NOMO-1 treated with dmso at 0.1 percent for 144 hours (cell line): Measurements from ENCODE around the gene FBRS.
"Not testable (repeated sequence)": the region's sequence is repeated elsewhere in the genome, so short reads cannot be mapped to it uniquely, and the experiment has no call there.

Experiments
- DNase-seq: peaks from one replicate; lab custom pipeline; 2025; ENCODE audit not compliant: unreplicated experiment; lab: John Stamatoyannopoulos, UW

Gene FBRS

DNA sequence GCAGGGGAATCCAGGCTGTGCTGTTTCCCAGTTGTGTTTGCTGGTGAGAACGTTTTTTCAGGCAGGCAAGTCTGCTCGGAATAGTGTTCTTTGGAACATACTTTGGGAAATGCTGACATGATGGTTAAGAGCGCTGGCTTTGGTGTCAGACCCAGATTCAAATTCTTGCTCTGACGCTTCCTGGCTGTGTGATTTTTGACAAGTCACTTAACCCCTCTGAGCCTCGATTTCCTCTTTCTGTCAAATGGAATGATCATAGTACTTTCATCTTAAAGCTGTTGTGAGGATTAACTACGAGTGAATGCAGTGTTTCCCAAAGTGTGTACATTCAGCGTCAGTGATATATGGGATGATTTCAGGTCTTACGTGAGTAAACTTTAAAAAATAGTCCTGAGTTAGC, 4.8 kb downstream of the FBRS start:
- DNase-seq = no peak

DNA sequence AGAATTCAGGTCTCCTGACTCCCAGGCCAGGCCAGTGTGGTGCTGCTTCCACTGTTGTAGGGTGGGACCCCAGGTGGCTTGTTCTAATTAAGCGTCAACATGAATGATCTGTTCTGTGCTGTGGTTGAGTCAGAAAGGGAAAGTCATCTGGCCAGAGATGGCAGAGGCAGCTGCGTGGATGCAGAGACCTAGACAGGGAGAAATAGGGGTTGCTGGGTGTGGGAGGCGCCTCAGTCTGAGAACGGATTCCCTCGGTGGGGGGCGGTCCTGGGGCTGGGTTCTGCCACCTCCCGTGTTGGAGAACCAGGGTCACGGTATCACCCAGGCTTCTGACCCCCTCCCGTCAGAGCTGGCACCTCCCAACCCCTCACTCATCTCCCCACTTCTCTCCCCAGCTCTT, 5.6 kb downstream of the FBRS start:
- DNase-seq = no peak

DNA sequence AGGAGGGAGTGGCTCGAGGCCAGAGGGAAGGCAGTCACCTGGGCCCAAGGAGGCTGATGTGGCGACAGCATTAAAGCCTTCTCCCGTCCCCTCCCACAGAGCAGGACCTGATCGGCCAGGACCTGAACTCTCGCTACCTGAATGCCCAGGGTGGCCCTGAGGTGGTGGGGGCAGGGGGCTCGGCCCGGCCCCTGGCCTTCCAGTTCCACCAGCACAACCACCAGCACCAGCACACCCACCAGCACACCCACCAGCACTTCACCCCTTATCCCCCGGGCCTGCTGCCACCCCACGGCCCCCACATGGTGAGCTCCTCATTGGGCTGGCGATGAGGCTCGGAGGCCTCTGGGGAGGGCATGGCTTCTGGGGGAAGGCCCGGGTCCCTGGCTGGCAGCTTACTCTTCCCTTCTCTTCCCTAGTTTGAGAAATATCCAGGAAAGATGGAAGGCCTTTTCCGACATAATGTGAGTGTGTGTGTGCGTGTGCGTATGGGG, 6.4 kb downstream of the FBRS start:
- no peak for DNase-seq

DNA sequence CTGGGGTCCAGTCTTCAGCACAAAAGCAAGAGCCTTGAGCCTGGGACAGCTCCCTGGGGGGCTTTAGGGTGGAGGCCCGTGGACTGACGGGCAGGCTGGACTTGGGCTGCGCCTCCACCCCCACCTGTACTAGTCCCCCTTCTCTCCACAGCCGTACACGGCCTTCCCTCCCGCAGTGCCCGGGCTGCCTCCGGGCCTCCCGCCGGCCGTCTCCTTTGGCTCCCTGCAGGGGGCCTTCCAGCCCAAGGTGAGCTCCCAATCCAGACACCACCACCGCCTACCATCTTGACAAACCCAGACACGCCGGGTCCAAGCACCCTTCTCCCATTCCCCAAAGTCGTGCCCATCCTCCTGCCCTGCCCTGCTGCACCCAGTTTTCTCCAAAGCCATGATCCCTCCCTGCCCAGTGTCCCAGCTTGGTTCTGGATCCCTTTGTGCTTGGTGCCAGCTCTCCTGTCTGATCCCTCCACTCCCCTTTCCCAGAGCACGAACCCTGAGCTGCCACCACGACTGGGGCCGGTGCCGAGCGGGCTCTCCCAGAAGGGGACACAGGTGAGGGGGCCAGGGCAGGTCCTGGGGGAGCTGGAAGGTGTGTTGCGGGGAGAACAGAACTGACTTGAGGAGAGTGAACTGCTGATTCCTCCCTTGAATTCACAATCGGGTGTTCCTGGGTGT, 7.1 kb downstream of the FBRS start:
- no peak for DNase-seq

DNA sequence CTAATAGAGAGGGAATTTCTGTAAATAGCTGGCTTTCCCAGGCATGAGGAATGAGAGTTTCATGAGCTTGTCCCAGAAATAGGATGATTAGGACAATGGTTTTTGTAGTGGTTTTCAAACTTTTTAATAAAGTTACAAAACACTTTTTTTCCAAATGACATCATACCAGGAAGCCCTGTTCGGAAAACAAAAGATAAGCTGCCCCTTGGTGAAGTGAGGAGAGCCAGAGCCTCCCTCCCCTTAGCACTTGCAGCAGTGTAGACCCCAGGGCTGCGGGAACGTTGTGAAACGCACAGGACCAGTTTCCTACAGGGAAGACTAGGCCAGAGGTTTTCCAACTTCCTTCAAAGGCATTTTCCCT, 7.6 kb downstream of the FBRS start:
- no peak for DNase-seq

DNA sequence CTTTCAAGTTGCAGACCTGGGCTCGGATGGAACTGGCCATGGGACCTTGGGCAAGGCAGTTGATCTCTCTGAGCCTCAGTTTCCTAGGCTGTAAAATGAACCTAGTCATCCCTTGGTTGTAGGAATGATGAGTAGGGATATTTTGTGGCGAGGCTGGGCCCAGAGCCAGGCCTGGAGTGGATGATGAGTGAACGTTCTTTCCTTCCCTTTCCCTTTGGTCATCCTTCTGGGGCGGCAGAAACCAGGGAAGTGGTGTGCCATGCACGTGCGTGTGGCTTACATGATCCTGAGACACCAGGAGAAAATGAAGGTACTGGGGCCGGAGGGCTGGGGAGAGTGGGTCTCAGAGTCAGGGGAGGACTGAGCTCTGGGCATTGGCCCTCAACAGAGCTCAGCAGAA, 8.4 kb downstream of the FBRS start:
- DNase-seq = no peak

DNA sequence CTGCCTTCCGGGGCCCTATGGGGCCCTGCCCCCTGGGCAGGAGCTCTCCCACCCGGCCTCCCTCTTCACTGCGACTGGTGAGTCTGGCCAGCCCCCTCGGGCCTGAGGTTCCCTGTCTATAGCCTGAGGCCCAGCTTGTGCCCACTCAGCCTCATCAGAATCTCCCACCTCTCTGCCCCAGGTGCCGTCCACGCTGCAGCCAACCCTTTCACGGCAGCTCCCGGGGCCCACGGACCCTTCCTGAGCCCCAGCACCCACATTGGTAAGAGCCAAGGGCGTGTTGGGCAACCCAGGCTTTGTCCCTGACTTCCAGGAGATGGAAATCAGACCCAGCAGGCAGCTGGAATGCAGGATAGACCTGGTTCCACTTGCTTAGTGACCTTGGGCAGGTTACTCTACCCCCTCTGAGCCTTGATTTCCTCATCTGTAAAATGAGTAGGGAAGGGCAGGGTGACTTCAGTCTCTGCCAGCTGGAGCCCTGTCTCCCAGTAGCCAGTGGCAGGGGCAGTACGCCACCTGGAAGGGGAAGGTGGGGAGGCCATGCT, 9.2 kb downstream of the FBRS start:
- DNase-seq = no peak

DNA sequence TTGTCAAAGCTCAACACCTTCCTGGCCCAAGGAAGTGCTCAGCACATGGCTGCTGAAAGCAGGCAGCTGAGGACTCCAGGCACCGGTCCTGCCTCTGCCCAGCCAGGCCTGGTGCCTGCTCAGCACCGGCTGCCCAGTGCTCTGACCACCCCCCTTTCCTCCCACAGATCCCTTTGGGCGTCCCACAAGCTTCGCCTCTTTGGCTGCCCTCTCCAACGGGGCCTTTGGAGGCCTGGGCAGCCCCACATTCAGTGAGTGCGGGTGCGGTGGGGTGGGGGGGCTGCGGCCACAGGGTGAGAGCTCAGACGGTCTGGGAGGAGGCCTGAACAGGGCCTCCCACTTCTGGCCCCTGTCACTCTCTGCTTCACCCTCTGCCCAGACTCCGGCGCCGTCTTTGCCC, 10.2 kb downstream of the FBRS start:
- DNase-seq = no peak

DNA sequence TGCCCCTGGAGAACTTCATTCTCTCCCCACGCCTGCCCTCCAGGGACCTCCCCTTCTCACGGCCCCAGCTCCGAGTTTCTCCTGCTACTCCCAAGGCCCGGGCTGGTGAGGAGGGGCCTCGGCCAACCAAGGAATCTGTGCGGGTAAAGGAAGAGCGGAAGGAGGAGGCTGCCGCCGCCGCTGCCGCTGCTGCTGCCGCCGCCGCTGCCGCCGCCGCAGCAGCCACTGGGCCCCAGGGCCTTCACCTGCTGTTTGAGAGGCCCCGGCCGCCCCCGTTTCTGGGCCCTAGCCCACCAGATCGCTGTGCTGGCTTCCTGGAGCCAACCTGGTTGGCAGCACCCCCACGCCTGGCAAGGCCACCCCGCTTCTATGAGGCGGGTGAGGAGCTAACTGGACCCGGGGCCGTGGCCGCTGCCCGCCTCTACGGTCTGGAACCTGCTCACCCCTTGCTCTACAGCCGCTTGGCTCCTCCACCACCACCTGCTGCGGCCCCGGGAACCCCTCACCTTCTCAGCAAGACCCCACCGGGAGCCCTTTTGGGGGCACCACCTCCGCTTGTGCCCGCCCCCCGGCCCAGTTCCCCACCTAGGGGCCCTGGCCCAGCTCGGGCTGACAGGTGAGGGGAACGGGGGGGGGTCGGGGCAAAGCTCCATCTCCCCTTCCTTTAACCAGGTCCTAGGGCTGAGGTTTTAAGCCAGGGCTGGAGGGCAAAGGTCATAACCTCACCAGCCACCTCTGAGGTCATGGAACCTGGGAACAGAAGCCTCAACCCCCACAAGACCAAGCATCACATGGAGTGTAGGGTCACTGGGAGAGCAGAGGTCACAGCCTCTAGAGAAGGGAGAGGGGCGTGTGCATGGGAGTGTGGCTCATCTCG, 11.0 kb downstream of the FBRS start:
- no peak for DNase-seq

DNA sequence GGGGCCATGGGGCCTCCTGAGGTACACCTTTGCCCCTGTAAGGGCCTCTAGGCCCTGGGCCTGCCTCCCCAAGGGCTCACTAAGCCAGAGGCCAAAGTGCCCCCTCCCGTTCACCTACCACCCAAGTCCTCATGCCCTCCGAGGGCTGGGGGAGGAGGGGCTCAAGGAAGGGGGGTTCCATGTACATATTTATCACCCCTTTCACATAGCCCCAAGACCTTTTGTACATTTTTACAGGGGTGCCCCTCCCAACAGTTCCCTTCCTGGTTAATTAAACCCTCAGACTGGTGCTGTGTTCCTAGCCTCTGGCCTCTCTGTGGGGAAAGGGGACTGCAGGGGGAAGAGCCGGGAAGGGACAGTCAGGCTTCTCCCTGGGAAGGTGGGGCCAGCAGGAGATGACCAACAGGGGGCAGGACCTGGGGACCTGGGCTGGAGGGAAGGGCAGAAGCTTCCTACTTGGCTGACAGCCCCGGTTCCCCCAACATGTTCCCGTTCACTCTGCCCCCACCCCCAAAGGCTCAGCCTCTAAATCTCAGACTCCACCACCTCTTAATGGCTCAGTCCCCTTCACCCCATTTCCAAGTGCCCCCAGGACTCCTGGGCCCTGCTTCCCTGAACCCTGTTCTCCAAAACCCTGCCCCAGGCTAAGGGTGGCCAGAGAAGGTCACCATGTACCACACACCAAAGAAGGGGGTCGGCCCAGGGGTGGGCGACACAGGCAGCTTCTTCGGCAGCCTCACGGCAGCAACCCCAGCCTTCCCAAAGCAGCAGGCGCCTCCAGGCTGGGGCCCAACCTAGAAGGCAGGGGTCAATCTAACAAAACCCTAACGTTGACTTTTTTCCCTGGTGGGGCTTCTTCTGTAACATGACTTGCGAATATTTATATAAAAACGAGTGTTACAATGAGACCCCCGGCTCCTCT, 11.9 kb downstream of the FBRS start:
- no peak for DNase-seq

DNA sequence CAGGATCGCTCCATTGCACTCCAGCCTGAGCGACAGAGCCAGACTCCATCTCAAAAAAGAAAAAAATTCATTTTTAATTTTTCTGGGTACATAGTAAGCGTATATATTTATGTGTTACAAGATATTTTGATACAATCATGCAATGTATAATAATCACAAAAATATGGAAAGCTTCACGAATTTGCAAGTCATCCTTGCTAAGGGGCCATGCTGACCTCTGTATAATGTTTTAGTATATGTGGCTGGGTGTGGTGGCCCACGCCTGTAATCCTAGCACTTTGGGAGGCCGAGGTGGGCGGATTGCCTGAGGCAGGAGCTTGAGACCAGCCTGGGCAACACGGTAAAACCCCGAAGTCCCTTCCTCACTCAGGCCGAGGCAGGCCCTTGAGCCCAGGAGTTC, 16.9 kb downstream of the FBRS start:
- DNase-seq = no peak

DNA sequence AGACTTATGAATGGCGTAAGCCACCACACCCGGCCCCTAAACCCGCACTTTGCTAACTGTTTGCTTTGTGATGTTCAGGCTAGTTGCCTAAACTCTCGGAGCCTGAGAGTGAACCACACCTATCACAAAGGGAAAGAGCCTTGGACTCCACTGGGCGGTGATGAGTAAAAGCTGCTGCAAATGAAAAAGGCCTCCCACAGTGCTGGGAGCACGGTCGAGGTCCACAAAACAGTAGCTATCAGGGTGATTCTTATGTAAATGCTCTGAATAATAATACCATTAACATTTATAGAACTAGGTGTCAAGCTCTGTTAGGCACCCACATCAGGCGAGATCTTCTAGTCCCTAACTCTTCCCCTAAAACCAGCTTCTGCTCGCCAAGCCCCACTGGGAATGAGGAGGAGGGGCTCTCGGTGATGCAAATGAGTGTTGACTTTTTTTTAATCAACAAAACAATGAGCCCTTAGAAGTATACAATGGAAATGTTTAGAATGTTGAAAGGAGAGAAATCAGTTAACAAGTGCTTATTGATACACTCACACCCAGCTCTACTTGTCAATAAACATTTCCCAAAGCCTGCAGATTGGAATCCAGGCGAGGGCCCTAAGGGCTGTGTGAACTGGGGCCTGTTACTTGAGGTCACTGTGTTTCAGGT, 19.8 kb downstream of the FBRS start:
- DNase-seq = no peak

DNA sequence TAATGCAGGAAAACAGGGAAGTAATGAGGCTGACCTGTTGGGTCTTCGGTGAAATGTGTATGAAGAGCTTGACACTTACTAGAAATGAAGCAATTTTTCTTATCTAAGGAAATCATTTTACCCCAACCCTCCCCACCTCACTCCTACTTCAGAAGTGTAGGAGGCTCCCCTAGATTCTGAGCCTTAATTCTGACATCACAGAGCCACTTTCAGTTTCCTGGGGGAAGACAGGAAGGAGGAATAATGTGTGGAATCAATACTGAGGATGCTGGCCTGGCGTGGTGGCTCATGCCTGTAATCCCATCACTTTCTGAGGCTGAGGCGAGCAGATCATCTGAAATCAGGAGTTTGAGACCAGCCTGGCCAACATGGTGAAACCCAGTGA, 20.3 kb downstream of the FBRS start:
- DNase-seq = no peak

DNA sequence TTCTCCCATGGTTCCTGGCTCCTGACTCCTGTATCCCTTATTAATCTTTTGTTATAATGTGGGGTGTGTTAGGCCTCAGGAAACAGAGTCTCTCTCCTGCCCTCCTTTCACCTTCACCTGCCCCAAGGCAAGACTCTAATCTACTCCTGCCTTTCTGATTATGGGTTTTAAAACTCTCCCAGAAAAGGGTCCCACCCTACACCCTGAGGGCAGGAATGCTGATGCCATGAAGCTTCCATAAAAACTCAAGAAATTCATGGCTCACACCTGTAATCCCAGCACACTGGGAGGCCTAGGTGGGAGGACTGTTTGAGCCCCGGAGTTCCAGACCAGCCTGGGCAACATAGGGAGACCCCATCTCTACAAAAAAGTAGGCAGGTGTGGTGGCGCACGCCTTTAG, 22.1 kb downstream of the FBRS start:
- no peak for DNase-seq

DNA sequence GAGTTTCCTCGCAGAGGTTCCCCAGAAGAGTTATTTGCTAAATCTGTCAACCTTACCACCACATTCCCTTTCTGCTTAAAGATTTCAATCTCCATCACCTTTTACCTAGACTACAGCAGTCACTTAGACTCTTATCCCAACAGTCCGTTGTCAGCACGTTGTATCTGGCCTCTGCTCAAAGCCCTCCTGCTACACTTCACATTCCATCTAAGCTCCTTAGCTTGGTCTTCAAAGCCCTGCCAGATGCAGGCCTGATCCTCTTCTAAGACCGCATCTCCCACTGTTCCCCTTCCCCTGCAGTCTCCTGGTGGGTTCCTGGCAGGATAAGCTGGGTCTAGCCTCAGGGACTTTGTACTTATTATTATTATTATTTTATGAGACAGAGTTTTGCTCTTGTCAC, 30.5 kb downstream of the FBRS start:
- no peak for DNase-seq

DNA sequence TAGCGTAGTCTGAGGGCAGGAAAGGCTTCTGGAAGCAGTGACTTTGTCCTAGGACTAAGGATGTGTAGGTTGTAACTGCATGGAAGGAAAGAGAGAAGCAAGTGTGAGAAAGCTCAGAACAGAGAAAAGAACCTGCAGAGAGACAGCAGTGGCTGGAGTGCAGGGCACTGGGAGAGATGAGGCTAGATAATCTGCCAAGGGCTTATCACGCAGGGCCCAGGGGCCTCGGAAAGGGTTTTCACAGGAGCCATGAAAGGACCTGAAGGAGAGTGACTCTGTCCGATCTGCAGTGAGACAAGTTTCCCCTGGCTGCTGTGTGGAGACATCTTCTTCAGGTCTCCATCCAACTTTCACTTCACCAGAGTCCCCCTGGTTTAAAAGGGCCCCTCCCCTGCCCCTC, 33.7 kb downstream of the FBRS start:
- DNase-seq = no peak

DNA sequence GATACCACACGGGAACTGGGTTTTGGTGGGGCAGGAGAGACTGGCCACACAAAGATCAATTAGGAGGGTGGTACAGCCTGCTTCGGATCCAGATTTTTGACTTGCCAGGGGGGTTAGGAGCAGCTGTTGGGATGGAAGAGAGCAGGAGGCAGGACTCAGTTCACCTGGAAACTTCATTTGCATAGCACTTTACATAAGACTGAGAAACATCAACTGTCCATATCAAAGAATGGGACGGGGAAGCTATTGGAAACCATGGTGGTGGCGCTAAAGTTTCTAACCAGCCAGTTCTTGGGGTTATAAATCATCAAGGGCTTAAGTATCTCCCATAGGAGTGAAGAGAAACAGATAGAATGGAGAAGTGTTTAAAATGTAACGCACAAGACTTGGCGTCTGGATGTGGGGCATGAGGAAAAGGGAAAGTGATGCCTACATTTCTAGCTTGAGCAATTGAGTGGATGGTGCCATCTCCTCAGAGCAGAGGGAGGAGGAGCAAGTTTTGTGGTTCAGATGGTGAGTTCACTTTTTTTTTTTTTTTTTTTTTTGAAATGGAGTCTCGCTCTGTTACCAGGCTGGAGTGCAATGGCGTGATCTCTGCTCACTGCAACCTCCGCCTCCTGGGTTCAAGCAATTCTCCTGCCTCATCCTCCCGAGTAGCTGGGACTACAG, 34.3 kb downstream of the FBRS start:
- peak; percentile 48 for DNase-seq

DNA sequence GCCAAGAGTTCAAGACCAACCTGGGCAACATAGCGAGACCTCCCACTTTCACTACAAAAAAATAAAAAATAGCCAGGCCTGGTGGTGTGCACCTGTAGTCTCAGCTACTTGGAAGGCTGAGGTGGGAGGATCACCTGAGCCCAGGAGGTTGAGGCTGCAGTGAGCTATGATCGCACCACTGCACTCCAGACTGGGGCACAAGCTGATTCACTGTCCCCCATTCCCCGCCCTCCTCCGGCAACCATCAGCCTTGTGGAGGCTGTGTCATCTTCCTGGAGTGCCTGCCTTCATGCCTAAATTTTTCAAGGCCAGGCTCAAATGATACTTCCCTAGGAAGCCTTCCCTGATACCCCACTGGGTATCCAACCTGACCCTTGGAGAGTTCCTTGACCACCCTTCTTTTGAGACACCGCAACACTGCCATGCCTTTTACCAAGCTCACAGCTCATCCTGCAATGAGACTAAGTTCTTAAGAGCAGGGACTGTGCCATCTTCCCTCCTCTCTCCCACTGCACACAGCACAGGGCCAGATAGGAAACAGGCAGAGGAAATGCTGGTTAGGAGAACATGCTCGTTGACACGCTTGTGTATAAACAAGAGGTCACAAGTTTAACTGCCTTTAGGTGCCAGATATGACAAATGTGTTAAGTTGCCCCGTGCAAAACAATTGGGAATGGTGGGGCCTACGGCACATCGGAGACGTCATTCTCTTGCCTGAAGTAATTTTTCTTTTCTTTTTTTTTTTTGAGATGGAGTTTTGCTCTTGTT, 36.9 kb downstream of the FBRS start:
- no peak for DNase-seq

DNA sequence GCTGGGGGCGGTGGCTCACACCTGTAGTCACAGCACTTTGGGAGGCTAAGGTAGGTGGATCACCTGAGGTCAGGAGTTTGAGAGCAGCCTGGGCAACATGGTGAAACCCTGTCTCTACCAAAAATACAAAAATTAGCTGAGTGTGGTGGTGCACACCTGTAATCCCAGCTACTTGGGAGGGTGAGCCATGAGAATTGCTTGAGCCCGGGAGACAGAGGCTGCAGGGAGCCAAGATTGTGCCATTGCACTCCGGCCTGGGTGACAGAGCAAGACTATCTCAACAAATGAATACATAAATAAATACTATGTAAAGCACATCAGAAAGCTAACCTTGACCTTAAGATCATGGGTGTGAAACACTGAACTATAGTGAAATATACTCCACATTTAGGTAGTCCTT, 38.4 kb downstream of the FBRS start:
- DNase-seq = not testable (repeated sequence)
